HepG2 (cell line): ENCODE results near the gene ANKRD29. TPM values are rescaled to one million over a fixed set of nuclear protein-coding genes. Genes with fewer than 3 reads are reported as not detected.

Experiments used
- ATAC-seq: fragments of 200-7000 bp; cut with Tn5 transposase; 3 replicates; pipeline ENCODE4 v1.9.1; 2020; ENCODE audit warnings: mild to moderate bottlenecking, moderate library complexity
- BruUV-seq: library from RNA; stranded (reverse); fragments of 400-500 nt; replicated peaks from 2 replicates; lab custom pipeline; 2021; lab: Mats Ljungman, UMichigan
- CTCF ChIA-PET: fragments of 300-600 bp; formaldehyde crosslinking; extraction: SDS; loops from one replicate; lab custom pipeline; 2021; ENCODE audit warnings: low total read pairs, inconsistent platforms, low intra/inter-chr PET ratio; lab: Yijun Ruan, JAX
- POLR2A ChIA-PET: fragments of 350-600 bp; sonication (Branson Sonifier 250); formaldehyde crosslinking; loops from one replicate; lab custom pipeline; 2020; ENCODE audit warnings: antibody characterized with exemption, inconsistent platforms; lab: Yijun Ruan, JAX
- DNase-seq: peaks from one replicate; pipeline ENCODE4 v3.0.0-alpha.2; 2015; ENCODE audit warnings: low spot score
- FAIRE-seq: peaks from 3 replicates; lab custom pipeline; 2011; peaks lifted over from hg19 to GRCh38; lab: Jason Lieb, UNC
- H2AFZ ChIP-seq: one replicate; pipeline ENCODE4 v1.6.1; 2011; ENCODE audit warnings: low read length, inconsistent platforms
- H3K27ac ChIP-seq: fragments of 300-600 bp; 3 replicates; pipeline ENCODE4 v1.8.0; 2011; ENCODE audit warnings: mixed run types, mild to moderate bottlenecking, mixed read lengths, low read length, inconsistent platforms; ENCODE audit not compliant: insufficient read depth; ENCODE audit errors: extremely low read length
- H3K27me3 ChIP-seq, 2 experiments: fragments of 200-600 bp in 1 of 2; 2 replicates in 1 of 2; 3 replicates in 1 of 2; pipeline versions ENCODE4 v1.6.0 to v1.8.0; 2011; ENCODE audit warnings: low read length in 2 of 2, mild to moderate bottlenecking in 2 of 2, moderate library complexity in 2 of 2, inconsistent platforms in 1 of 2; ENCODE audit not compliant: insufficient read depth in 2 of 2, control insufficient read depth in 1 of 2
- H3K36me3 ChIP-seq, 2 experiments: fragments of 200-600 bp in 1 of 2; replicated peaks in 1 of 2; 2 replicates in 1 of 2; 3 replicates in 1 of 2; pipeline versions ENCODE4 v1.5.1 to v1.8.0; 2011; ENCODE audit warnings: low read length in 2 of 2, inconsistent platforms in 1 of 2; ENCODE audit not compliant: insufficient read depth in 2 of 2, control insufficient read depth in 1 of 2
- H3K4me1 ChIP-seq: 2 replicates; pipeline ENCODE4 v1.5.1; 2012; ENCODE audit warnings: low read length, inconsistent platforms; ENCODE audit not compliant: insufficient read depth
- H3K4me2 ChIP-seq: 2 replicates; pipeline ENCODE4 v1.6.0; 2011; ENCODE audit warnings: low read depth, low read length, inconsistent platforms
- H3K4me3 ChIP-seq, 3 experiments: fragments of 200-600 bp in 1 of 3; sonication (generic), shearing (Covaris generic) in 1 of 3; replicated peaks in 1 of 3; 2 replicates each; pipeline ENCODE4 v1.5.1; 2011 to 2016; ENCODE audit warnings: low read length in 3 of 3, inconsistent platforms in 2 of 3, low read depth in 2 of 3, mild to moderate bottlenecking in 2 of 3, control low read depth in 1 of 3, mixed read lengths in 1 of 3; ENCODE audit not compliant: insufficient read depth in 1 of 3
- H3K79me2 ChIP-seq: one replicate; pipeline ENCODE4 v1.6.1; 2011; ENCODE audit warnings: low read length, inconsistent platforms; ENCODE audit not compliant: insufficient read depth
- H3K9ac ChIP-seq: 2 replicates; pipeline ENCODE4 v1.6.0; 2011; ENCODE audit warnings: mild to moderate bottlenecking, low read depth, low read length, inconsistent platforms; ENCODE audit not compliant: insufficient read depth
- H3K9me3 ChIP-seq: 2 replicates; pipeline ENCODE4 v1.5.1; 2012; ENCODE audit warnings: mild to moderate bottlenecking, low read length
- H4K20me1 ChIP-seq: 2 replicates; pipeline ENCODE4 v1.6.0; 2011; ENCODE audit warnings: inconsistent platforms, mild to moderate bottlenecking, low read length, moderate library complexity; ENCODE audit not compliant: insufficient read depth
- ZNF687 ChIP-seq: sonication (generic); formaldehyde crosslinking; IDR thresholded peaks from 2 replicates; pipeline ENCODE4 v1.5.1; 2020; ENCODE audit warnings: mild to moderate bottlenecking, missing genetic modification reagents, moderate library complexity
- WGBS: methylation state at CpG from one replicate; pipeline ENCODE4 v1.1.6; 2017; ENCODE audit warnings: low lambda C conversion rate; 5-methylcytosine and 5-hydroxymethylcytosine counted together
- in situ Hi-C: cut with HindIII; loops from 2 replicates; pipeline ENCODE4 v1.10.0; 2017; ENCODE audit warnings: low pct_unique_long_range_greater_than_20kb; ENCODE audit not compliant: extremely low pct_ligation_motif_present
- intact Hi-C: fragments of 100-400 bp; cut with micrococcal nuclease; formaldehyde crosslinking; loops from one replicate; pipeline ENCODE4 v1.10.0; 2022; ENCODE audit not compliant: unreplicated experiment
- polyA plus RNA-seq, 8 experiments: library from polyadenylated mRNA; depleted of rRNA in 3 of 8; stranded (reverse) in 7 of 8; unstranded in 1 of 8; fragments of >200 nt; fragmentation: Illumina TruSeq in 4 of 8; extraction: Trizol in 4 of 8; gene quantifications; 2 replicates each; pipeline versions ENCODE4 v1.2.1 to v1.2.3, GENCODE V29; 2011 to 2016; ENCODE audit warnings: low read depth in 4 of 8, missing spikeins in 1 of 8, mixed read lengths in 1 of 8; ENCODE audit not compliant: insufficient read depth in 1 of 8
- total RNA-seq, 5 experiments: library from RNA; depleted of rRNA; stranded (reverse); fragments of >200 nt; fragmentation: Illumina TruSeq; extraction: Trizol; gene quantifications; 2 replicates each; pipeline ENCODE4 v1.2.3, GENCODE V29; 2016; ENCODE audit warnings: low read depth in 1 of 5
- TF ChIP-seq, protein P1 (sequence below): sonication (generic); formaldehyde crosslinking; IDR thresholded peaks from 2 replicates; pipeline ENCODE4 v1.8.0; 2022; ENCODE audit warnings: mild to moderate bottlenecking, missing genetic modification reagents; ENCODE audit not compliant: insufficient replicate concordance

ANKRD29 gene
- total and polyA plus RNA-seq, 2 of the 13 experiments (the other 11 are each of a cell fraction or from before 2014, with no cell fraction given) = not detected

DNA sequence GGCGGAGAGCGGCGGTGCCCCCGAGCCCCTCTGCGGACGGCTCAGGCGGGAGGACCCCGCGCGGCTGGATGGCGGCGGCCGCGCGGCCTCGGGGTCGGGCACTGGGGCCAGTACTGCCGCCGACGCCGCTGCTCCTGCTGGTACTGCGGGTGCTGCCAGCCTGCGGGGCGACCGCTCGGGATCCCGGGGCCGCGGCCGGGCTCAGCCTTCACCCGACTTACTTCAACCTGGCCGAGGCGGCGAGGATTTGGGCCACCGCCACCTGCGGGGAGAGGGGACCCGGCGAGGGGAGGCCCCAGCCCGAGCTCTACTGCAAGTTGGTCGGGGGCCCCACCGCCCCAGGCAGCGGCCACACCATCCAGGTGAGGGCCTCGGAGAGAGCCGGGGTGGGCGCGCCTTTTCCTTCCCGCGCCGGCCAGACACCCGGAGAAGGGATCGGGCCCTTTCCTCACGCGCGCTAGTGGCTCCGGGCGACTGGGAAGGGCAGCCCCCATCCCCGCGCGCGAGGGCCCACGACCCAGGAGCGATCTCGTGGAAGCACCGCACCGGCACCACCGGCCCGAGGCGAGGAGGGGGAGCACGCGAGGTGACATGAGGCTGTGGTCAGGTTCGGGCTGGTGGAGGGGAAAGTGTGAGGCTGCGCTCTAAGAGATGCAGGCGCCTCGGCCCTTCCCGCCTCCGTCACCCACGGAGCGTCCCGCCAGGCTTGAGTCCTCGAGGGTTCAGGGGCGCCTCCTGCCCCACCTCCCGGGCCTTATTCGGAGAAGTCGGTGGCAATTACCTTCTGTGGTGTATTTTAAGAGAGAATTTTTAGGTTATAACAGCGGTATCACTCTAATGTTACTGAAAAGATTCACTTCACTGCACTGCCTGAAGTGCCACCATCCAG is 27.1 kb upstream of the ANKRD29 start:
- H3K4me2 ChIP-seq = peak overlapping the region; percentile 65
- H3K79me2 ChIP-seq = no peaks in the 10 kb centered on the region
- peak; percentile 85 for ATAC-seq
- H3K36me3 ChIP-seq = no peaks in the 10 kb centered on the region
- BruUV-seq = no TSS peak
- DNase-seq = no peak
- H3K4me3 ChIP-seq = peak overlapping the region; percentile 28 to 64 (median 42)
- H3K27me3 ChIP-seq = peaks cover 5 to 22% of the 10 kb centered on the region in 2 experiments; a peak in 4 of 5 replicates
- ChIA-PET POLR2A (no interaction called here), CTCF (interaction anchor here (1.2 kb wide), 1 partner anchor 68 kb away, joined by 3 read pairs; no protein-coding TSS in a partner anchor)
- H3K4me1 ChIP-seq = peaks cover 7% of the 10 kb centered on the region
- intact Hi-C loops = no loop called here
- 50% methylated on average over 53 of the region's 85 CpGs for WGBS
- in situ Hi-C loops = no loop called here
- TF ChIP-seq, protein P1, sequence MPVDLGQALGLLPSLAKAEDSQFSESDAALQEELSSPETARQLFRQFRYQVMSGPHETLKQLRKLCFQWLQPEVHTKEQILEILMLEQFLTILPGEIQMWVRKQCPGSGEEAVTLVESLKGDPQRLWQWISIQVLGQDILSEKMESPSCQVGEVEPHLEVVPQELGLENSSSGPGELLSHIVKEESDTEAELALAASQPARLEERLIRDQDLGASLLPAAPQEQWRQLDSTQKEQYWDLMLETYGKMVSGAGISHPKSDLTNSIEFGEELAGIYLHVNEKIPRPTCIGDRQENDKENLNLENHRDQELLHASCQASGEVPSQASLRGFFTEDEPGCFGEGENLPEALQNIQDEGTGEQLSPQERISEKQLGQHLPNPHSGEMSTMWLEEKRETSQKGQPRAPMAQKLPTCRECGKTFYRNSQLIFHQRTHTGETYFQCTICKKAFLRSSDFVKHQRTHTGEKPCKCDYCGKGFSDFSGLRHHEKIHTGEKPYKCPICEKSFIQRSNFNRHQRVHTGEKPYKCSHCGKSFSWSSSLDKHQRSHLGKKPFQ = no peak
- peak; percentile 32; the same call in 1 of the 2 replicates for TF ChIP-seq ZNF687
- no peaks in the 10 kb centered on the region for H4K20me1 ChIP-seq
- H2AFZ ChIP-seq = no peak overlapping the region
- no peaks in the 10 kb centered on the region for H3K9me3 ChIP-seq
- no peak for FAIRE-seq
- no peak overlapping the region for H3K9ac ChIP-seq
- no peak overlapping the region for H3K27ac ChIP-seq
